Panc1 (cell line): Measurements from ENCODE around the gene GBA2. TPM values are rescaled to one million over a fixed set of nuclear protein-coding genes. Genes with fewer than 3 reads are reported as not detected.

ENCODE experiments used
- ATAC-seq: fragments of 200-7000 bp; cut with Tn5 transposase; 2 replicates; pipeline ENCODE4 v1.9.1; 2020; ENCODE audit warnings: mild to moderate bottlenecking, moderate library complexity
- BruUV-seq: library from RNA; stranded (reverse); fragments of 400-500 nt; replicated peaks from 2 replicates; lab custom pipeline; 2021; lab: Mats Ljungman, UMichigan
- CTCF ChIA-PET: fragments of 300-600 bp; sonication (Branson Sonifier 250); formaldehyde crosslinking; loops from one replicate; lab custom pipeline; 2022; ENCODE audit warnings: antibody characterized with exemption; lab: Charles Lee
- POLR2A ChIA-PET: fragments of 300-600 bp; sonication (Branson Sonifier 250); formaldehyde crosslinking; loops from one replicate; lab custom pipeline; 2022; ENCODE audit warnings: antibody characterized with exemption; lab: Charles Lee
- DNase-seq: peaks from one replicate; pipeline ENCODE4 v3.0.0-alpha.2; 2010; ENCODE audit warnings: low read depth, low spot score
- H3K27ac ChIP-seq: 2 replicates; pipeline ENCODE4 v1.5.1; 2011; ENCODE audit warnings: mild to moderate bottlenecking, low read length, inconsistent platforms
- H3K27me3 ChIP-seq: fragments of 200-500 bp; sonication (Bioruptor generic); 2 replicates; pipeline ENCODE4 v1.6.0; 2014; ENCODE audit warnings: low read length, inconsistent platforms; ENCODE audit not compliant: control insufficient read depth, insufficient read depth
- H3K36me3 ChIP-seq: fragments of 200-500 bp; sonication (Bioruptor generic); 2 replicates; pipeline ENCODE4 v1.5.1; 2014; ENCODE audit warnings: inconsistent platforms, mild to moderate bottlenecking, low read length, moderate library complexity; ENCODE audit not compliant: control insufficient read depth, insufficient read depth
- H3K4me1 ChIP-seq: 2 replicates; pipeline ENCODE4 v1.5.1; 2011; ENCODE audit warnings: inconsistent platforms, mild to moderate bottlenecking, low read length, moderate library complexity; ENCODE audit not compliant: control insufficient read depth, insufficient read depth
- H3K4me3 ChIP-seq, 2 experiments: 2 replicates each; pipeline ENCODE4 v1.5.1; 2011 to 2012; ENCODE audit warnings: low read depth in 2 of 2, low read length in 2 of 2, mild to moderate bottlenecking in 2 of 2, inconsistent platforms in 1 of 2, moderate library complexity in 1 of 2
- H3K9me3 ChIP-seq: fragments of 200-500 bp; sonication (Bioruptor generic); 2 replicates; pipeline ENCODE4 v1.5.1; 2014; ENCODE audit warnings: low read depth, mild to moderate bottlenecking, inconsistent platforms, low read length, moderate library complexity; ENCODE audit not compliant: control insufficient read depth, insufficient read depth
- CTCF ChIP-seq: fragments of 450-650 bp; IDR thresholded peaks from 2 replicates; pipeline ENCODE4 v1.5.1; 2017; ENCODE audit warnings: mild to moderate bottlenecking
- POLR2AphosphoS5 ChIP-seq: IDR thresholded peaks from 2 replicates; pipeline ENCODE4 v1.6.1; 2012; ENCODE audit warnings: mild to moderate bottlenecking, low read depth, low read length, moderate library complexity
- SIN3A ChIP-seq: IDR thresholded peaks from 2 replicates; pipeline ENCODE4 v1.6.1; 2012; ENCODE audit warnings: low read depth, mild to moderate bottlenecking, low read length, moderate library complexity, borderline replicate concordance; ENCODE audit not compliant: insufficient read depth
- TCF7L2 ChIP-seq: IDR thresholded peaks from 2 replicates; pipeline ENCODE4 v1.6.1; 2011; ENCODE audit warnings: mild to moderate bottlenecking, low read depth, low read length, inconsistent platforms
- in situ Hi-C: cut with HindIII; loops from 2 replicates; pipeline ENCODE4 v1.10.0; 2016; ENCODE audit warnings: low sequenced_read_pairs, low pct_unique_long_range_greater_than_20kb
- intact Hi-C: fragments of 100-400 bp; cut with micrococcal nuclease; formaldehyde crosslinking; loops from one replicate; pipeline ENCODE4 v1.10.0; 2022; ENCODE audit not compliant: unreplicated experiment
- total RNA-seq: library from RNA; stranded (reverse); gene quantifications from one replicate; pipeline ENCODE4 v1.2.1, GENCODE V29; 2021; ENCODE audit not compliant: unreplicated experiment
- TF ChIP-seq, protein P1 (sequence below), 2 experiments: IDR thresholded peaks; 2 replicates each; pipeline ENCODE4 v1.6.1; 2011 to 2012; ENCODE audit warnings: low read depth in 2 of 2, control low read depth in 1 of 2, low read length in 1 of 2, mild to moderate bottlenecking in 1 of 2, moderate library complexity in 1 of 2; ENCODE audit not compliant: insufficient read depth in 1 of 2

The GBA2 gene
- total RNA-seq, 1 experiment from 2014 or later, result 109 TPM

DNA sequence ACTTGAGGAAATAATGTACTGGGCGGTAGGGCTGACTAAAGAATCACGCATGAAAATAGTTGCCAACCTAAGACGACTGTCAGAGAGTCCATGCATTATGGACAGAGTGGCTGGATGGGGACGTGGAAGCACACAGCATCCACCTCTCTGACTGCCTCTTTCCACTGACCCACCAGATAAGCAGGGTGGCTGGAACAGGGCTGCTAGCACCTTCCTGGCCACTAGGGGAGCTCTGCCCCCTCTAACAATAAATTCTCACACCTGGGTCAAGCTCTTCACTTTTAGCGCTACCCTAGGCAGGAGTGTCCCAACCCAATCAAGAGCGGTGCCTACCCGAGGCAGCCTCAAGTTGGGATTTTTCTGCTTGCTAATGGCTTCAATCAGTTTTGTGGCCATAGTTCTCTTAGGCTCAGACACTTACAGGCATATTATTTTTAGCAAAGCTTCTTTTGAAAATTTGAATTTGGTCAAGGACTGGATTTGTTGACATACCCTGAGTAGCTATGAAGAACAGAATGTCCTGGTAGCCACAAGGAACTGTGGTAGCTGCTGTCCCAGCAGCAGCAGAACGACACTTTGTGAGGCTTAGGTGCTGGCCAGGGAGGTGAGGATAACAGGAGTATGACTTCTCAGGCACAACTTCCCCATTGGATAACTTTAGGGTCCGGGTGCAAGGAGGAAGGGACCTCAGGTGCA, 52.4 kb downstream of the GBA2 start:
- intact Hi-C loops, result no loop called here

DNA sequence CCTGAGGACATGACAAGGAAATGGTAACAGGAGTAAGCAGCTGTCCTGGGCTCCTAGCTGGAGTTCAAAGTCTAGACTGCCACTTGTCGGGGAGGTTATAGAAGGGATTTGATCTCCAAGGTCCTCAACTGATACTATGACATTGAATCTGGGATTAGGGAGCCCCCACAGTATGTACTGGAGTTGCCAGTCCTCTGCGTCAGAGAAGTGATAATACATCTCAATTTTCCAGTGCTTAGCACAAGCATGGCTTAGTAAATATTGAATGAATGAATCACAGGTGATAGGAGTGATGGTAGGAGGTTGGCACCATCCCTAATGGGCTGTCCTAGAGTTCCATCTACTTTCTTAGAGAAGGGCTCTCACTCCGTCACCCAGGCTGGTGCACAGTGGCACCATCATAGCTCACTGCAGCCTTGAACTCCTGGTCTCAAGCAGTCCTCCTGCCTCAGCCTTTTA, 53.1 kb downstream of the GBA2 start:
- DNase-seq (no peak), ATAC-seq (0 out of 2 replicates have a peak, but pooled peaks have one; percentile 2)
- Histone ChIP-seq H3K9me3 (no peaks in the 10 kb centered on the region), H3K27me3 (no peaks in the 10 kb centered on the region), H3K27ac (no peak overlapping the region), H3K4me3 (no peak overlapping the region), H3K36me3 (0 out of 2 replicates have a peak, but pooled peaks cover 10% of the 10 kb centered on the region), H3K4me1 (peaks cover 10% of the 10 kb centered on the region)
- intact Hi-C loops (no loop called here), in situ Hi-C loops (no loop called here)
- no TSS peak for BruUV-seq
- TF ChIP-seq SIN3A (no peak), TCF7L2 (no peak), POLR2AphosphoS5 (peak; percentile 44; the same call in 1 of the 2 replicates)
- TF ChIP-seq, protein P1, sequence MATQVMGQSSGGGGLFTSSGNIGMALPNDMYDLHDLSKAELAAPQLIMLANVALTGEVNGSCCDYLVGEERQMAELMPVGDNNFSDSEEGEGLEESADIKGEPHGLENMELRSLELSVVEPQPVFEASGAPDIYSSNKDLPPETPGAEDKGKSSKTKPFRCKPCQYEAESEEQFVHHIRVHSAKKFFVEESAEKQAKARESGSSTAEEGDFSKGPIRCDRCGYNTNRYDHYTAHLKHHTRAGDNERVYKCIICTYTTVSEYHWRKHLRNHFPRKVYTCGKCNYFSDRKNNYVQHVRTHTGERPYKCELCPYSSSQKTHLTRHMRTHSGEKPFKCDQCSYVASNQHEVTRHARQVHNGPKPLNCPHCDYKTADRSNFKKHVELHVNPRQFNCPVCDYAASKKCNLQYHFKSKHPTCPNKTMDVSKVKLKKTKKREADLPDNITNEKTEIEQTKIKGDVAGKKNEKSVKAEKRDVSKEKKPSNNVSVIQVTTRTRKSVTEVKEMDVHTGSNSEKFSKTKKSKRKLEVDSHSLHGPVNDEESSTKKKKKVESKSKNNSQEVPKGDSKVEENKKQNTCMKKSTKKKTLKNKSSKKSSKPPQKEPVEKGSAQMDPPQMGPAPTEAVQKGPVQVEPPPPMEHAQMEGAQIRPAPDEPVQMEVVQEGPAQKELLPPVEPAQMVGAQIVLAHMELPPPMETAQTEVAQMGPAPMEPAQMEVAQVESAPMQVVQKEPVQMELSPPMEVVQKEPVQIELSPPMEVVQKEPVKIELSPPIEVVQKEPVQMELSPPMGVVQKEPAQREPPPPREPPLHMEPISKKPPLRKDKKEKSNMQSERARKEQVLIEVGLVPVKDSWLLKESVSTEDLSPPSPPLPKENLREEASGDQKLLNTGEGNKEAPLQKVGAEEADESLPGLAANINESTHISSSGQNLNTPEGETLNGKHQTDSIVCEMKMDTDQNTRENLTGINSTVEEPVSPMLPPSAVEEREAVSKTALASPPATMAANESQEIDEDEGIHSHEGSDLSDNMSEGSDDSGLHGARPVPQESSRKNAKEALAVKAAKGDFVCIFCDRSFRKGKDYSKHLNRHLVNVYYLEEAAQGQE (IDR thresholded peaks at IDR 0.05; ENCODE audit: insufficient read depth in 1 of 2, low read depth in 2 of 2, low read length in 1 of 2), result no peak
- ChIA-PET CTCF (interaction anchor here (1.0 to 2.5 kb wide), 8 partner anchors 9 to 49 kb away, joined by 4 to 17 read pairs (median 7); partner anchors contain the start of genes ARHGEF39, CREB3 and TLN1), POLR2A (interaction anchor here (0.8 to 0.9 kb wide), 2 partner anchors 37 to 39 kb away, joined by 3 read pairs; no protein-coding TSS in a partner anchor)

More for the DNA sequence above, 52.4 kb downstream of the GBA2 start:
- peaks cover 4% of the 10 kb centered on the region; the same call in 1 of the 2 replicates for H3K4me1 ChIP-seq
- no peaks in the 10 kb centered on the region for H3K27me3 ChIP-seq
- in situ Hi-C loops, result no loop called here
- POLR2A ChIA-PET, result interaction anchor here (0.7 to 0.9 kb wide), 3 partner anchors 36 to 38 kb away, joined by 3 read pairs; no protein-coding TSS in a partner anchor
- no peaks in the 10 kb centered on the region for H3K9me3 ChIP-seq
- no TSS peak for BruUV-seq
- TF ChIP-seq POLR2AphosphoS5, result 0 out of 2 replicates have a peak, but pooled peaks have one; percentile 9
- no peak for TF ChIP-seq TCF7L2
- DNase-seq (peak; percentile 57), ATAC-seq (peak; percentile 88)
- CTCF ChIA-PET, result interaction anchor here (0.6 to 2.5 kb wide), 13 partner anchors 8 to 579 kb away, joined by 3 to 17 read pairs (median 4); partner anchors contain the start of genes ARHGEF39, CREB3 and TLN1
- no peak overlapping the region for H3K4me3 ChIP-seq
- H3K36me3 ChIP-seq, result 0 out of 2 replicates have a peak, but pooled peaks cover 12% of the 10 kb centered on the region
- no peak overlapping the region for H3K27ac ChIP-seq

DNA sequence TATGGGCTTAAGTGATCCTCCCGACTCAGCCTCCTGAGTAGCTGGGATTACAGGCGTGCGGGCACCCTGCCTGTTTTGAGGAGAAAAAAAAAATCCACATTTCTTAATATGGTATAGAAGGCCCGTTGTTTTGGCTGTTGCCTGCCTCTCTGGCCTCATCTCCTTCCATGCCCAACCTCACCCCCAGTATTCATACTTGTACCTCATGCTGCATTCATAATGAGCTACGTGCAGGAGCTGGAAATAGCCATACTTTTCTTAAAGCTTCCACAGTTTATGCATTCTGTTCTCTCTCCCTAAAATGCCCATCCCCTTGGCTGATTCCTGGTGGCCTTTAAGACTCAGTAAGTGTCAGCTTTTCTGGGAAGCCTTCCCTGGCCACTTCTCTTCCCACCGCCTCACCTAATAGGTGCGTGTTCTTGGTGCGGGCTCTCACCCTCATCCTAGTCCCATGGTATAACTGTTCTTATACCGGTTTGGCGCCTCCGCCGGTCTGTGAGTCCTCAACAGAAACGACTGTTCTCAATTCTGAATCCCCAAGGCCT, 57.2 kb downstream of the GBA2 start:
- H3K4me3 ChIP-seq, result peak overlapping the region in 1 of 2 experiments; percentile 89; a peak in 1 of 4 replicates
- BruUV-seq, result no TSS peak
- DNase-seq, result no peak
- peaks cover 9% of the 10 kb centered on the region; the same call in 1 of the 2 replicates for H3K36me3 ChIP-seq
- TF ChIP-seq TCF7L2 (no peak), SIN3A (no peak), CTCF (no peak), POLR2AphosphoS5 (no peak)
- TF ChIP-seq, protein P1 (IDR thresholded peaks at IDR 0.05; ENCODE audit: insufficient read depth in 1 of 2, low read depth in 2 of 2, low read length in 1 of 2), result no peak
- intact Hi-C loops, result loop anchor here (5.0 kb wide), 1 partner anchor 35 kb away; the partner anchor contains the start of genes CCDC107 and RMRP
- H3K27ac ChIP-seq, result peak overlapping the region; percentile 85
- no peaks in the 10 kb centered on the region for H3K27me3 ChIP-seq
- no peaks in the 10 kb centered on the region for H3K9me3 ChIP-seq
- in situ Hi-C loops, result no loop called here
- POLR2A ChIA-PET, result interaction anchor here (1.5 kb wide), 1 partner anchor 31 kb away, joined by 6 read pairs; no protein-coding TSS in a partner anchor
- no peak for ATAC-seq
- peaks cover 29% of the 10 kb centered on the region for H3K4me1 ChIP-seq
- CTCF ChIA-PET, result interaction anchor here (0.6 to 1.6 kb wide), 2 partner anchors 38 to 39 kb away, joined by 3 to 6 read pairs; no protein-coding TSS in a partner anchor
